A673 (cell line): ENCODE measurements around the gene COQ10A. TPM values are rescaled to one million over a fixed set of nuclear protein-coding genes. Genes with fewer than 3 reads are reported as not detected.
A peak's percentile ranks its signal among the peaks of the same experiment; 100 is the strongest.

Experiments
- BruUV-seq: library from RNA; stranded (reverse); fragments of 400-500 nt; replicated peaks from 2 replicates; lab custom pipeline; 2021; lab: Mats Ljungman, UMichigan
- CTCF ChIA-PET: fragments of 300-600 bp; sonication (Branson Sonifier 250); formaldehyde crosslinking; loops from one replicate; lab custom pipeline; 2022; ENCODE audit warnings: antibody characterized with exemption; lab: Charles Lee
- POLR2A ChIA-PET: fragments of 300-600 bp; sonication (Branson Sonifier 250); formaldehyde crosslinking; loops from one replicate; lab custom pipeline; 2022; ENCODE audit warnings: antibody characterized with exemption; ENCODE audit not compliant: low non-redundant PET; lab: Charles Lee
- DNase-seq: peaks from one replicate; pipeline ENCODE4 v3.0.0-alpha.2; 2015; ENCODE audit warnings: low spot score
- H3K27ac ChIP-seq: fragments of 200-600 bp; sonication (generic); 2 replicates; pipeline ENCODE4 v1.5.1; 2016; ENCODE audit warnings: mixed run types, low read depth, mild to moderate bottlenecking, mixed read lengths, antibody characterized with exemption, low read length; ENCODE audit not compliant: poor library complexity, severe bottlenecking
- H3K27me3 ChIP-seq: fragments of 200-600 bp; sonication (generic); replicated peaks from 2 replicates; pipeline ENCODE4 v1.6.1; 2017; ENCODE audit warnings: mixed run types, low read depth, mild to moderate bottlenecking, mixed read lengths, antibody characterized with exemption, low read length; ENCODE audit not compliant: insufficient read depth, poor library complexity
- H3K36me3 ChIP-seq: fragments of 200-600 bp; sonication (generic); 2 replicates; pipeline ENCODE4 v1.6.1; 2016; ENCODE audit warnings: mixed run types, mild to moderate bottlenecking, mixed read lengths, antibody characterized with exemption, low read length; ENCODE audit not compliant: insufficient read depth, poor library complexity, severe bottlenecking
- H3K4me1 ChIP-seq: fragments of 200-600 bp; sonication (generic); 2 replicates; pipeline ENCODE4 v1.6.1; 2017; ENCODE audit warnings: mixed run types, mild to moderate bottlenecking, mixed read lengths, antibody characterized with exemption, low read length; ENCODE audit not compliant: insufficient read depth, poor library complexity, severe bottlenecking
- H3K4me3 ChIP-seq: fragments of 200-600 bp; sonication (generic); 2 replicates; pipeline ENCODE4 v1.5.1; 2016; ENCODE audit warnings: low read depth, mixed run types, mild to moderate bottlenecking, mixed read lengths, low read length; ENCODE audit not compliant: poor library complexity, severe bottlenecking
- H3K9me3 ChIP-seq: fragments of 200-600 bp; sonication (generic); 2 replicates; pipeline ENCODE4 v1.6.1; 2016; ENCODE audit warnings: mixed run types, low read depth, mild to moderate bottlenecking, mixed read lengths, antibody characterized with exemption, low read length; ENCODE audit not compliant: poor library complexity, severe bottlenecking
- CTCF ChIP-seq: fragments of 300-800, 200-600 bp; sonication (generic); conservative IDR thresholded peaks from 2 replicates; pipeline ENCODE4 v1.5.1; 2017; ENCODE audit warnings: low read depth, mild to moderate bottlenecking, antibody characterized with exemption, low read length, moderate library complexity, mixed read lengths
- EZH2 ChIP-seq: fragments of 200-600 bp; sonication (generic); IDR thresholded peaks from 2 replicates; pipeline ENCODE4 v1.6.1; 2017; ENCODE audit warnings: borderline replicate concordance, low read depth, mild to moderate bottlenecking, mixed read lengths, antibody characterized with exemption, low read length; ENCODE audit not compliant: poor library complexity, severe bottlenecking
- intact Hi-C: fragments of 100-400 bp; cut with micrococcal nuclease; formaldehyde crosslinking; loops from one replicate; pipeline ENCODE4 v1.10.0; 2022; ENCODE audit not compliant: unreplicated experiment
- total RNA-seq: library from RNA; stranded (reverse); gene quantifications from 2 replicates; pipeline ENCODE4 v1.2.3, GENCODE V29; 2021

Gene COQ10A
- total RNA-seq, 1 experiment from 2014 or later = 13.6 TPM

GRCh38 chr12:56299853-56300643 is 33.3 kb downstream of the COQ10A start, which contains the start of gene CS:
Gene CS, minus strand, starts transcription at chr12:56300330. Its CDS starts 129 bp downstream, at chr12:56300201.
- peaks cover 28% of the 10 kb centered on the region for H3K4me1 ChIP-seq
- H3K9me3 ChIP-seq = no peaks in the 10 kb centered on the region
- H3K36me3 ChIP-seq = peaks cover 10% of the 10 kb centered on the region
- POLR2A ChIA-PET = no interaction called here
- no TSS peak for BruUV-seq
- H3K4me3 ChIP-seq = peak within 1 kb of the TSS; percentile 90
- DNase-seq = peak; percentile 99
- no peak for TF ChIP-seq EZH2
- no peak for TF ChIP-seq CTCF
- H3K27ac ChIP-seq = peak within 1 kb of the TSS; percentile 86
- CTCF ChIA-PET = no interaction called here
- H3K27me3 ChIP-seq = no peaks in the 10 kb centered on the region
- intact Hi-C loops = no loop called here

- Histone ChIP-seq H3K27ac (peak overlapping the region; percentile 86), H3K36me3 (peaks cover 15% of the 10 kb centered on the region), H3K27me3 (no peaks in the 10 kb centered on the region), H3K9me3 (no peaks in the 10 kb centered on the region), H3K4me3 (peak overlapping the region; percentile 90), H3K4me1 (peaks cover 28% of the 10 kb centered on the region)
- TF ChIP-seq EZH2 (no peak), CTCF (no peak)
- intact Hi-C loops = no loop called here
- DNase-seq = no peak
- BruUV-seq = TSS peak; percentile 84
- ChIA-PET POLR2A (interaction anchor here (0.7 kb wide), 1 partner anchor 927 kb away, joined by 3 read pairs; no protein-coding TSS in a partner anchor), CTCF (interaction anchor here (0.6 kb wide), 1 partner anchor 164 kb away, joined by 3 read pairs; no protein-coding TSS in a partner anchor)
Observed at GRCh38 chr12:56300644-56301464, 34.1 kb downstream of the COQ10A start.

- ChIA-PET POLR2A (interaction anchor here (0.5 kb wide), 1 partner anchor 926 kb away, joined by 7 read pairs; no protein-coding TSS in a partner anchor), CTCF (no interaction called here)
- intact Hi-C loops = no loop called here
- no peak for TF ChIP-seq EZH2
- no peak for TF ChIP-seq CTCF
- H3K27me3 ChIP-seq = no peaks in the 10 kb centered on the region
- H3K27ac ChIP-seq = no peak overlapping the region
- no TSS peak for BruUV-seq
- peaks cover 8% of the 10 kb centered on the region for H3K4me1 ChIP-seq
- H3K9me3 ChIP-seq = no peaks in the 10 kb centered on the region
- H3K4me3 ChIP-seq = no peak overlapping the region
- H3K36me3 ChIP-seq = peaks cover 12% of the 10 kb centered on the region
- no peak for DNase-seq
Observed at GRCh38 chr12:56304276-56304675, 37.5 kb downstream of the COQ10A start.
